ENCODE results near the gene SLC35E2B. TPM values are rescaled to one million over a fixed set of nuclear protein-coding genes. Genes with fewer than 3 reads are reported as not detected.
"Not testable (repeated sequence)": the region's sequence is repeated elsewhere in the genome, so short reads cannot be mapped to it uniquely, and the experiment has no call there.

SLC35E2B gene
- total RNA-seq, 6 donors from 2014 or later, result 33.0 to 116 (median 47.9) TPM

DNA sequence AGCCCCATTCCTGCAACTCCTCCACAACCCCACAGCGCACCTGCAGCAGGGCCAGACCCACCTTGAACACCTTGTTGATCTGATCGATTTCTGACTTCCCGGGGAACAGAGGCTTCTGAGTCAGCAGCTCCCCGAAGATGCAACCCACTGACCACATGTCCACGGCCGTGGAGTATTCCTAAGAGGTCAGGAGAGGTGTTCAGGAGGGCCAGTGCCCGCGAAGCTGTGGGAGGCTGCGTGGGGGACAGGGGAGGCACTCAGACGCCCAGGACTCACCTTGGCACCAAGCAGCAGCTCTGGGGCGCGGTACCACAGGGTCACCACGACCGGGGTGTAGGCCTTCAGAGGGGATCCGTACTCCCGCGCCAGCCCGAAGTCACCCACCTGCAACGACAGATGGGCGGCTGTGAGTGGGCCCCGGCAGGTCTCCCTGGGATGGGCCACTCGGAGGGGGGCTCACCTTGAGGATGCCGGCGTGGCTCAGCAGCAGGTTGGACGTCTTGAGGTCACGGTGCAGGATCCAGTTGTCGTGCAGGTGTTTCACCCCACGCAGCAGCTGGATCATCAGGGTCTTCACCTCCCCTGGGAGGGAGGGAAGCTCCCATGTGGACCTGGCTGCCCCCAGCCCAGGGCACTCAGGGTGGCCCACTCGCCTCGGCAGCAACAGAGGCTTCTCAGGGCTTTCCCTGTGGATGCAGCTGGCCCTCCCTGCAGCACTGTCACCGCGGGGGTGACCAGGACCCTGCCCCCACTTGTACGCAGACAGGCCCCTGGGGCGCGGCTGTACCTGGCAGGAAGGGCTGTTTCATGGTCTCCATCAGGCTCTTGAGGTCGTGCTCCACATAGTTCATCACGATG, 55.7 kb downstream of the SLC35E2B start:
- ATAC-seq (ENCODE audit: low FRiP score in 2 of 2); H3K4me1 ChIP-seq; H3K9me3 ChIP-seq; H3K27ac ChIP-seq; H3K4me3 ChIP-seq; H3K27me3 ChIP-seq: not testable (repeated sequence)
- DNase-seq, result peak in 1 of 2 donors; percentile 68
- WGBS, 2 donors, result 93 to 96% methylated on average over 17 to 37 of the region's 37 CpGs
- peaks cover 6 to 46% (median 26%) of the 10 kb centered on the region in 4 donors for H3K36me3 ChIP-seq

DNA sequence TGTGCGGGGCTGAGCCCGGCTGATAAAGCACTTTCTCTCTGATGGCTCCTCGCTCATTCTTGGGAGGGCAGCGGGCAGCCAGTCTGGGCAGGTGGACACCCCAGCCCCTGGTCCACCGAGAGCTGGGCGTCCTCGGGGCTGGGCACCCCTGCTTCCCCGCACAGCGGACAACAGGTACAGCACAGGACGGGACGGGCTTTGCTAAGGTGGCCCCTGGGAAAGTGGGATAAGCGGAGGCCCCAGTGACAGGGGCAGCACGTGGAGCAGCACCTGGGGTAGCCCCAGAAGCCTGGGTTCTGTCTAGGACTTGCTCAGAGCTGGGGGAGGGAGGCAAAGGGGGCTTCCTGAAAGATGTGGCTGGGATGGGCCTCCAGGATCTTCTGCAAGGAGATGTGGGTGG, 58.0 kb downstream of the SLC35E2B start:
- 95% methylated on average over 8 to 10 of the region's 13 CpGs for WGBS, 2 donors
- not testable (repeated sequence) for ATAC-seq (ENCODE audit: low FRiP score in 2 of 2); H3K9me3 ChIP-seq; H3K4me3 ChIP-seq; H3K27ac ChIP-seq
- DNase-seq, result peak in 1 of 2 donors; percentile 70
- Histone ChIP-seq H3K4me1 (peaks cover 7 to 24% (median 18%) of the 10 kb centered on the region in 4 donors), H3K36me3 (peaks cover 6 to 32% (median 20%) of the 10 kb centered on the region in 4 donors), H3K27me3 (peaks cover 0 to 24% (median 13%) of the 10 kb centered on the region in 4 donors)

DNA sequence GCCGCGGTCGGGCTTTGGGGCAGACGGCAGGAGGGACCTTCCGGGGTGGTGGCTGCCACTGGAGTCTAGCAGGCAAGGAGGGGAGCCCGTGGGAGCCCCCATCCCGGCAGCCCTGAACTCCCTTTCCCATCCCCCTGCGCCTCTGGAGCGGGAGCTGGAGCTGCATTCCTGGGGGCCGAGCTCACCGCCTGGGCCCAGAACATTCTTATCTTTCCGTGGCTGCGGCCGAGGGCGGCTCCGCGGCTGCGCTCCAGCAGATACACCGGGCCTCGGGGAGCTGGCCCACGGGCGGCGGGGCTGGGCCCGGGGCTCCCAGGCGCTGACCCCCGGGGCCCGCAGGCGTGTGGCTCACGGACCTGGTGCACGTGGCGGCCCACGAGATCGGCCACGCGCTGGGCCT, 59.2 kb downstream of the SLC35E2B start:
- H3K9me3 ChIP-seq, H3K4me3 ChIP-seq, DNase-seq, H3K27ac ChIP-seq: not testable (repeated sequence)
- no CpG with 5 or more reads among the region's 35 CpGs for WGBS, 2 donors
- Histone ChIP-seq H3K4me1 (peaks cover 7 to 32% (median 18%) of the 10 kb centered on the region in 4 donors), H3K27me3 (peaks cover 0 to 32% (median 13%) of the 10 kb centered on the region in 4 donors), H3K36me3 (peaks cover 6 to 34% (median 18%) of the 10 kb centered on the region in 4 donors)
- peak in 1 of 2 donors; percentile 30 for ATAC-seq (ENCODE audit: low FRiP score in 2 of 2)

DNA sequence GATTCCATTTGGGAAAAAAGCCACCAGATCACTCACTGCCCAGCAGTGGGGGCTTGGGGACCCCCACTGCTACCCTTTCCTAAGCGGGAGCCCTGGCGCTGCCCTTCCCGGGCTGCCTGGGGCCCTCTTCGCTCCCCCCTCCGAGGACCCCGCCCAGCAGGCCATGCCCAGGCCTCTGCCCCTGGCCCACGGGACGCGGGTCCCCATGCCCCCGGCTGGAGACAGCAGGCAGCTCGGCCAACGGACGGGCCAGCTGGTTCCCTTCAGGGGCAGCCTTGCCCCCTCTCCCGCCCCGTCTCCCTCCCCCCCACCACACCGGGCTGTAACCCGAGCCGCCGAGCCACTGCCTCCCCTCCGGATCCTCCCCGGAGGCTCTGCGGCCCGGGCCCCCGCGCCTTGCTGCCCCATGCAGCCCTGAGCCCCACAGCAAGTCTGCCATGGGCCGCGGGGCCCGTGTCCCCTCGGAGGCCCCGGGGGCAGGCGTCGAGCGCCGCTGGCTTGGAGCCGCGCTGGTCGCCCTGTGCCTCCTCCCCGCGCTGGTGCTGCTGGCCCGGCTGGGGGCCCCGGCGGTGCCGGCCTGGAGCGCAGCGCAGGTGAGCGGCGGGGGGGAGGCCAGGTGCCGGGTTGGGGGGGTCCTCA, 60.7 kb downstream of the SLC35E2B start, which contains the start of gene MMP23B:
Gene MMP23B (plus strand): TSS at position 392 of the 639 bp plus-strand sequence. CDS start 46 bp downstream, at position 438.
- H3K36me3 ChIP-seq, result peaks cover under 1 to 32% (median 17%) of the 10 kb centered on the region in 4 donors
- H3K4me3 ChIP-seq, result peak within 1 kb of the TSS; percentile 20 to 42 (median 34)
- peaks cover 0 to 32% (median 13%) of the 10 kb centered on the region in 4 donors for H3K27me3 ChIP-seq
- ATAC-seq (ENCODE audit: low FRiP score in 2 of 2) (peak in 1 of 2 donors; percentile 7), DNase-seq (peak in 1 of 2 donors; percentile 89)
- no peaks in the 10 kb centered on the region for H3K9me3 ChIP-seq
- peaks cover 7 to 32% (median 18%) of the 10 kb centered on the region in 4 donors for H3K4me1 ChIP-seq
- H3K27ac ChIP-seq, result peak within 1 kb of the TSS; percentile 79 to 89 (median 87)
- no peak for TF ChIP-seq EP300 (IDR thresholded peaks at IDR 0.05)
- TF ChIP-seq POLR2AphosphoS5 (IDR thresholded peaks at IDR 0.05), result peak in 1 of 2 donors; percentile 30
- 6% methylated on average over 24 of the region's 48 CpGs; no CpG with 5 or more reads in 1 of the 2 donors for WGBS, 2 donors

DNA sequence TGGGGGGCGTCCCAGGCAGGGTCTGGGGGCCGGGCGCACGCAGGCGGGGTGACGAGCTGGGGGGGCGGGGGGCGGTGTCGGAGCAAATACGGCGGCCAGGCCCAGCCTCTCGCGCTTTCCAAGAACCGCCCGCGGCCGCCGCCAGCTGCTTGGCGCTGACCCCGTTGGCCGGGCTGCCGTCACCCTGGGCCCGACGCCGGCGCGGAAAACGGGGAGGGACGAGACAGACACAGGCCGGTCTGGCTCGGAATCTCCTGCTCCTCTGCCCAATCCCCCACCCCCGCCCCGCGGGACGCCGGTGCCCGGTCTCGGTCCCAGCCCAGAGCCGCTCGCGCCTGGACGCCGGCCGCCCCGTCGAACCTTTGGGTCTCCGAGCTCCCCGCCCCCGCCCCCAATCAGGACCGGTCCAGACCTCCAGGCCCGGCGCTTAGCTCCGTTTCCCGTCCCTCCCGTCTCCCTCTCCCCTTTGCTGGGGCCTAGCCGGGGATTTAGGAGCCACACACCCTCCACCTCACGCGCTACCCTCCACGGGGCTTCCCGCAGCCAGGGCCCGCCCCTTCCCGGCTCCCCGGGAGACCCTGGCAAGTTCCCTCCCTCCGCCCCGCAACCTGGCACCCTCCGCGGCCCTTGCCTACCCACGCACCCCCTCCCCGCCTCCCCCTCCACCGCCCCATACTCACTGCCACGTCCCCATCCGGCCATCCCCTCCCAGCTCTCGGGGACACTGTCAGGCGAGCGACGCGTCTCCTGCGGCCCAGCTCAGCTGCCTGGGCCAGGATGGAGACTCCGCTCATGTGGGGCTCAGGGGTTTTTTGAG, 61.4 kb downstream of the SLC35E2B start:
- Histone ChIP-seq H3K9me3 (no peaks in the 10 kb centered on the region), H3K27me3 (peaks cover 0 to 32% (median 13%) of the 10 kb centered on the region in 4 donors), H3K4me3 (peak overlapping the region; percentile 5 to 42 (median 34)), H3K4me1 (peaks cover 7 to 32% (median 18%) of the 10 kb centered on the region in 4 donors), H3K27ac (peak overlapping the region; percentile 79 to 89 (median 87)), H3K36me3 (peaks cover 0 to 30% (median 9%) of the 10 kb centered on the region in 4 donors)
- ATAC-seq (ENCODE audit: low FRiP score in 2 of 2), result peak in 1 of 2 donors; percentile 82
- DNase-seq, result peak in 1 of 2 donors; percentile 95
- TF ChIP-seq POLR2AphosphoS5 (IDR thresholded peaks at IDR 0.05) (peak in 1 of 2 donors; percentile 34), POLR2A (IDR thresholded peaks at IDR 0.05) (no peak), EP300 (IDR thresholded peaks at IDR 0.05) (no peak)
- TF ChIP-seq, protein P1, sequence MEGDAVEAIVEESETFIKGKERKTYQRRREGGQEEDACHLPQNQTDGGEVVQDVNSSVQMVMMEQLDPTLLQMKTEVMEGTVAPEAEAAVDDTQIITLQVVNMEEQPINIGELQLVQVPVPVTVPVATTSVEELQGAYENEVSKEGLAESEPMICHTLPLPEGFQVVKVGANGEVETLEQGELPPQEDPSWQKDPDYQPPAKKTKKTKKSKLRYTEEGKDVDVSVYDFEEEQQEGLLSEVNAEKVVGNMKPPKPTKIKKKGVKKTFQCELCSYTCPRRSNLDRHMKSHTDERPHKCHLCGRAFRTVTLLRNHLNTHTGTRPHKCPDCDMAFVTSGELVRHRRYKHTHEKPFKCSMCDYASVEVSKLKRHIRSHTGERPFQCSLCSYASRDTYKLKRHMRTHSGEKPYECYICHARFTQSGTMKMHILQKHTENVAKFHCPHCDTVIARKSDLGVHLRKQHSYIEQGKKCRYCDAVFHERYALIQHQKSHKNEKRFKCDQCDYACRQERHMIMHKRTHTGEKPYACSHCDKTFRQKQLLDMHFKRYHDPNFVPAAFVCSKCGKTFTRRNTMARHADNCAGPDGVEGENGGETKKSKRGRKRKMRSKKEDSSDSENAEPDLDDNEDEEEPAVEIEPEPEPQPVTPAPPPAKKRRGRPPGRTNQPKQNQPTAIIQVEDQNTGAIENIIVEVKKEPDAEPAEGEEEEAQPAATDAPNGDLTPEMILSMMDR (IDR thresholded peaks at IDR 0.05), result no peak
- 12 to 27% methylated on average over 7 to 16 of the region's 79 CpGs for WGBS, 2 donors

DNA sequence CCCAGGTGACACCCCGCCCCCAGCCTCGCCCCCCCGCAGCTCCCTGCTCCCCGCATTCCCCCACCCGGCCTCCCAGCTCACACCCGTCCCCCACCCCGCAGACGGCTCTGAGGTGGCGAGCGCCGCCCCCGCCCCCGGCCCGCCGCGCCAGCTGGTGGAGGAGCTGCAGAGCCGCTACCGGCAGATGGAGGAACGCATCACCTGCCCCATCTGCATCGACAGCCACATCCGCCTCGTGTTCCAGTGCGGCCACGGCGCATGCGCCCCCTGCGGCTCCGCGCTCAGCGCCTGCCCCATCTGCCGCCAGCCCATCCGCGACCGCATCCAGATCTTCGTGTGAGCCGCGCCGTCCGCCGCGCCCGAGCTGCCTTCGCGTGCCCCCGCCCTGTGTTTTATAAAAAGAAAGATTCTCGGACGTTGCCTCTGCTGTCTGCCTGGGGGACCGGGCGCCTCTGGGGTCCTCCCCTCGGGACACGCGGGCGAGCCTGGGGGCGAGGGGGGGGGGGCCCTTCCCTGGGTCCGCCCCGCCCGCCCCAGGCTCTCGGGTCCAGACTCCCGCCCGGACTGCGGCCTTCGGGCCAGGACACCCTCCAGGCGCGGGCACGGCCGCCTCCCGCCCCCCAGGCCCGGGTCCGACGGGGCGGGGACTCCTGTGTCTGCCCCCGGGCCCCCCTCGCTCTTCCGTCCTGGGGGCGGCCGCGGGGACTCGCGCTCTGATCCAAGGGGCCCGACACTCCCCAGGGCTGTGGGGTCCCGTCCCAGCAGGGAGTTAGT, 62.2 kb downstream of the SLC35E2B start:
- H3K4me1 ChIP-seq, result peaks cover 7 to 32% (median 18%) of the 10 kb centered on the region in 4 donors
- 47 to 69% methylated on average over 30 to 49 of the region's 81 CpGs for WGBS, 2 donors
- H3K9me3 ChIP-seq, result no peaks in the 10 kb centered on the region
- peak overlapping the region in 3 of 4 donors; percentile 27 to 42 (median 42) for H3K4me3 ChIP-seq
- peak in 1 of 2 donors; percentile 74 for ATAC-seq (ENCODE audit: low FRiP score in 2 of 2)
- H3K27ac ChIP-seq, result peak overlapping the region; percentile 79 to 89 (median 87)
- DNase-seq, result peak; percentile 51 to 96
- H3K36me3 ChIP-seq, result peaks cover 0 to 29% (median 9%) of the 10 kb centered on the region in 4 donors
- H3K27me3 ChIP-seq, result peaks cover 0 to 32% (median 13%) of the 10 kb centered on the region in 4 donors
- TF ChIP-seq POLR2AphosphoS5 (IDR thresholded peaks at IDR 0.05), result peak in 1 of 2 donors; percentile 52
- TF ChIP-seq, protein P1 (IDR thresholded peaks at IDR 0.05), result no peak
- TF ChIP-seq EP300 (IDR thresholded peaks at IDR 0.05), result no peak
- TF ChIP-seq POLR2A (IDR thresholded peaks at IDR 0.05), result peak in 1 of 4 donors; percentile 58

Data from upper lobe of left lung (tissue), 6 donors.